KBM-7 (cell line): ENCODE measurements around the gene NFIL3.
A peak's percentile ranks its signal among the peaks of the same experiment; 100 is the strongest.
"Not testable (repeated sequence)": the region's sequence is repeated elsewhere in the genome, so short reads cannot be mapped to it uniquely, and the experiment has no call there.

ENCODE experiments used
- DNase-seq: peaks from one replicate; pipeline ENCODE4 v3.0.0-alpha.2; 2015
- in situ Hi-C: fragments of 300-500 bp; cut with MboI; formaldehyde crosslinking; loops from 2 replicates; pipeline ENCODE4 v1.14.3; 2020; ENCODE audit warnings: low sequenced_read_pairs, low pct_unique_long_range_greater_than_20kb, mixed read lengths

Gene NFIL3

GRCh38 chr9:91405343-91406077, 18.1 kb downstream of the NFIL3 start:
- in situ Hi-C loops: no loop called here
- DNase-seq: no peak

- DNase-seq: peak; percentile 44
- in situ Hi-C loops: no loop called here
Observed at GRCh38 chr9:91403665-91404543, 19.7 kb downstream of the NFIL3 start.

- in situ Hi-C loops: no loop called here
- DNase-seq: no peak
Observed at GRCh38 chr9:91398926-91399325, 24.7 kb downstream of the NFIL3 start.

GRCh38 chr9:91395553-91396471, 27.8 kb downstream of the NFIL3 start:
- peak; percentile 35 for DNase-seq
- in situ Hi-C loops: no loop called here

GRCh38 chr9:91395106-91395552, 28.5 kb downstream of the NFIL3 start:
- in situ Hi-C loops: no loop called here
- peak; percentile 26 for DNase-seq

GRCh38 chr9:91393826-91394225, 29.8 kb downstream of the NFIL3 start:
- DNase-seq: no peak
- in situ Hi-C loops: no loop called here

GRCh38 chr9:91392435-91392834, 31.2 kb downstream of the NFIL3 start:
- no peak for DNase-seq
- in situ Hi-C loops: no loop called here

- in situ Hi-C loops: no loop called here
- DNase-seq: no peak
Observed at GRCh38 chr9:91391818-91392217, 31.8 kb downstream of the NFIL3 start.

GRCh38 chr9:91391412-91391811, 32.2 kb downstream of the NFIL3 start:
- in situ Hi-C loops: no loop called here

GRCh38 chr9:91389686-91390085, 33.9 kb downstream of the NFIL3 start:
- DNase-seq, in situ Hi-C loops: not testable (repeated sequence)

More at GRCh38 chr9:91391412-91391811, 32.2 kb downstream of the NFIL3 start:
- DNase-seq: no peak

GRCh38 chr9:91386765-91387164, 36.9 kb downstream of the NFIL3 start:
- no peak for DNase-seq
- in situ Hi-C loops: no loop called here

- DNase-seq: no peak
- in situ Hi-C loops: no loop called here
Observed at GRCh38 chr9:91384954-91385353, 38.7 kb downstream of the NFIL3 start.

- no peak for DNase-seq
- in situ Hi-C loops: no loop called here
Observed at GRCh38 chr9:91383577-91383976, 40.1 kb downstream of the NFIL3 start.

GRCh38 chr9:91382298-91382697, 41.3 kb downstream of the NFIL3 start:
- in situ Hi-C loops: no loop called here
- no peak for DNase-seq

GRCh38 chr9:91379426-91379825, 44.2 kb downstream of the NFIL3 start:
- in situ Hi-C loops: no loop called here
- no peak for DNase-seq

- in situ Hi-C loops: no loop called here
- peak; percentile 26 for DNase-seq
Observed at GRCh38 chr9:91378695-91379127, 44.9 kb downstream of the NFIL3 start.

GRCh38 chr9:91378054-91378453, 45.6 kb downstream of the NFIL3 start:
- DNase-seq, in situ Hi-C loops: not testable (repeated sequence)

- peak; percentile 38 for DNase-seq
- in situ Hi-C loops: no loop called here
Observed at GRCh38 chr9:91376239-91376638, 47.4 kb downstream of the NFIL3 start.

- no peak for DNase-seq
- in situ Hi-C loops: no loop called here
Observed at GRCh38 chr9:91374939-91375338, 48.7 kb downstream of the NFIL3 start.
